PC-9 (cell line): Measurements from ENCODE around the gene ATP8A1.

Experiments
- EZH2 ChIP-seq: fragments of 200-600 bp; sonication (generic); IDR thresholded peaks from 2 replicates; pipeline ENCODE4 v1.8.0; 2017; ENCODE audit warnings: antibody characterized with exemption, low read depth
- TF ChIP-seq, protein P1 (sequence below): fragments of 200-600 bp; sonication (generic); conservative IDR thresholded peaks from 2 replicates; pipeline ENCODE4 v1.6.1; 2017; ENCODE audit warnings: mixed run types, antibody characterized with exemption, mild to moderate bottlenecking, moderate library complexity

DNA sequence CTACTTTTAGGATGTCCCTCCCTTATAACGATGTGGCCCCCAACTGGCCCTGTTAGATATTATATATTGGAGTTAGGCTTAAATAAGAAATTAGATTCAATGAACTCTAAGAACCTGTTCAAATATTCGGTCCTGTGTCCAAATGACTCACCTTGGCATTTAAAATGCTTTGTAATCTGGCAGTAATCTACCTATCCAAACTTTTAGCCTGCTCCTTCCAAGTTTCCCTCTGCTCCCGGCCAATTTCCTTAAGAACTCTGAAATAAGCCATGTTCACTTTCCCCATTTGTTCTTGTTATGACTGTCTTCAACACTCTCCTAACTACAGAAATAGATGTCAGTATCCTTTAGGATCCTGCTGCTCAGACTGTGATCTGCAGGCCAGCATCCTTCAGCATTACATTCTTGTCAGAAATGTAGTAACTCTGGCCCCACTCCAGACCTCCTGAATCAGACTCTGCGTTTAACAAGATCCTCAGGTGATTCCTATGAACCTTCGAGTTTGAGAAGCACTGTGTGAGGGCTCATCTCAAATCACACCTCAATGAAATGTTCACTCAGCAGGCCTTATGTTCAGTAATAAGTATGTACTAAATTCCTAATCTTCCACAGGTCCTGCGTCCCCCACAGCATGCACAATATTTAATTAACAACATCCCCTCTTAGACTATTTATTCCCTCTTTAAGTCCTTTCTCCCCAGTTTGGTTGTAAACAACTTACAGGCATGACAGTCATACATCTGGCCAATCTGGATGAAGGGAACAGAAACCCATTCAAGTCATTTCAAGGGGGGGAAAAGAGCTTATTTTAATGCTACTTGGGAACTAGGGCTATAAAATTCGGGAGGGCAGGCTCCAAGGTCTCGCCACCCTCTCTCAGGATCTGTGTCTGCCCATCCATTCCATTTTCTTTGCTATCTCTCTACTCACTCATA, 3.0 kb downstream of the ATP8A1 start:
- TF ChIP-seq, protein P1, sequence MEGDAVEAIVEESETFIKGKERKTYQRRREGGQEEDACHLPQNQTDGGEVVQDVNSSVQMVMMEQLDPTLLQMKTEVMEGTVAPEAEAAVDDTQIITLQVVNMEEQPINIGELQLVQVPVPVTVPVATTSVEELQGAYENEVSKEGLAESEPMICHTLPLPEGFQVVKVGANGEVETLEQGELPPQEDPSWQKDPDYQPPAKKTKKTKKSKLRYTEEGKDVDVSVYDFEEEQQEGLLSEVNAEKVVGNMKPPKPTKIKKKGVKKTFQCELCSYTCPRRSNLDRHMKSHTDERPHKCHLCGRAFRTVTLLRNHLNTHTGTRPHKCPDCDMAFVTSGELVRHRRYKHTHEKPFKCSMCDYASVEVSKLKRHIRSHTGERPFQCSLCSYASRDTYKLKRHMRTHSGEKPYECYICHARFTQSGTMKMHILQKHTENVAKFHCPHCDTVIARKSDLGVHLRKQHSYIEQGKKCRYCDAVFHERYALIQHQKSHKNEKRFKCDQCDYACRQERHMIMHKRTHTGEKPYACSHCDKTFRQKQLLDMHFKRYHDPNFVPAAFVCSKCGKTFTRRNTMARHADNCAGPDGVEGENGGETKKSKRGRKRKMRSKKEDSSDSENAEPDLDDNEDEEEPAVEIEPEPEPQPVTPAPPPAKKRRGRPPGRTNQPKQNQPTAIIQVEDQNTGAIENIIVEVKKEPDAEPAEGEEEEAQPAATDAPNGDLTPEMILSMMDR: no peak
- no peak for TF ChIP-seq EZH2
